ENCODE data around the gene GP1BB. TPM values are rescaled to one million over a fixed set of nuclear protein-coding genes. Genes with fewer than 3 reads are reported as not detected.

The GP1BB gene
- total RNA-seq, 1 donor from 2014 or later = 34.1 TPM

- Mint-ChIP-seq H3K27me3 (ENCODE audit: unreplicated experiment) (no peaks in the 10 kb centered on the region), H3K27ac (ENCODE audit: unreplicated experiment) (no peak overlapping the region), H3K9me3 (ENCODE audit: unreplicated experiment) (no peaks in the 10 kb centered on the region), H3K4me3 (ENCODE audit: unreplicated experiment) (no peak overlapping the region), H3K4me1 (ENCODE audit: unreplicated experiment) (peaks cover 1% of the 10 kb centered on the region), H3K36me3 (ENCODE audit: unreplicated experiment) (no peaks in the 10 kb centered on the region)
- no peak for TF ChIP-seq CTCF (IDR thresholded peaks at IDR 0.05)
- no peak for DNase-seq (ENCODE audit: extremely low spot score, unreplicated experiment)
Measured at GRCh38 chr22:19739448-19739895, 16.1 kb downstream of the GP1BB start.

GRCh38 chr22:19739911-19740449 lies 16.6 kb downstream of the GP1BB start:
- H3K27me3 Mint-ChIP-seq (ENCODE audit: unreplicated experiment) = no peaks in the 10 kb centered on the region
- peaks cover 4% of the 10 kb centered on the region for H3K4me1 Mint-ChIP-seq (ENCODE audit: unreplicated experiment)
- H3K36me3 Mint-ChIP-seq (ENCODE audit: unreplicated experiment) = no peaks in the 10 kb centered on the region
- H3K9me3 Mint-ChIP-seq (ENCODE audit: unreplicated experiment) = no peaks in the 10 kb centered on the region
- no peak for TF ChIP-seq CTCF (IDR thresholded peaks at IDR 0.05)
- no peak overlapping the region for H3K4me3 Mint-ChIP-seq (ENCODE audit: unreplicated experiment)
- no peak overlapping the region for H3K27ac Mint-ChIP-seq (ENCODE audit: unreplicated experiment)
- DNase-seq (ENCODE audit: extremely low spot score, unreplicated experiment) = no peak

GRCh38 chr22:19740586-19740985 lies 17.2 kb downstream of the GP1BB start:
- Mint-ChIP-seq H3K36me3 (ENCODE audit: unreplicated experiment) (no peaks in the 10 kb centered on the region), H3K4me1 (ENCODE audit: unreplicated experiment) (peaks cover 9% of the 10 kb centered on the region), H3K9me3 (ENCODE audit: unreplicated experiment) (no peaks in the 10 kb centered on the region), H3K27me3 (ENCODE audit: unreplicated experiment) (no peaks in the 10 kb centered on the region), H3K4me3 (ENCODE audit: unreplicated experiment) (no peak overlapping the region), H3K27ac (ENCODE audit: unreplicated experiment) (no peak overlapping the region)
- no peak for TF ChIP-seq CTCF (IDR thresholded peaks at IDR 0.05)
- no peak for DNase-seq (ENCODE audit: extremely low spot score, unreplicated experiment)

GRCh38 chr22:19741053-19741452 lies 17.7 kb downstream of the GP1BB start:
- Mint-ChIP-seq H3K9me3 (ENCODE audit: unreplicated experiment) (no peaks in the 10 kb centered on the region), H3K27me3 (ENCODE audit: unreplicated experiment) (no peaks in the 10 kb centered on the region), H3K27ac (ENCODE audit: unreplicated experiment) (no peak overlapping the region), H3K36me3 (ENCODE audit: unreplicated experiment) (no peaks in the 10 kb centered on the region), H3K4me3 (ENCODE audit: unreplicated experiment) (no peak overlapping the region), H3K4me1 (ENCODE audit: unreplicated experiment) (peaks cover 13% of the 10 kb centered on the region)
- DNase-seq (ENCODE audit: extremely low spot score, unreplicated experiment) = no peak
- no peak for TF ChIP-seq CTCF (IDR thresholded peaks at IDR 0.05)

GRCh38 chr22:19742160-19743066 lies 19.1 kb downstream of the GP1BB start:
- Mint-ChIP-seq H3K4me3 (ENCODE audit: unreplicated experiment) (no peak overlapping the region), H3K36me3 (ENCODE audit: unreplicated experiment) (no peaks in the 10 kb centered on the region), H3K27me3 (ENCODE audit: unreplicated experiment) (no peaks in the 10 kb centered on the region), H3K4me1 (ENCODE audit: unreplicated experiment) (peaks cover 14% of the 10 kb centered on the region), H3K27ac (ENCODE audit: unreplicated experiment) (no peak overlapping the region), H3K9me3 (ENCODE audit: unreplicated experiment) (no peaks in the 10 kb centered on the region)
- no peak for TF ChIP-seq CTCF (IDR thresholded peaks at IDR 0.05)
- DNase-seq (ENCODE audit: extremely low spot score, unreplicated experiment) = no peak
